ENCODE measurements around the gene TIGD4. TPM values are rescaled to one million over a fixed set of nuclear protein-coding genes. Genes with fewer than 3 reads are reported as not detected.

TIGD4 gene
- total RNA-seq, 1 donor from 2014 or later: 3.9 TPM

DNA sequence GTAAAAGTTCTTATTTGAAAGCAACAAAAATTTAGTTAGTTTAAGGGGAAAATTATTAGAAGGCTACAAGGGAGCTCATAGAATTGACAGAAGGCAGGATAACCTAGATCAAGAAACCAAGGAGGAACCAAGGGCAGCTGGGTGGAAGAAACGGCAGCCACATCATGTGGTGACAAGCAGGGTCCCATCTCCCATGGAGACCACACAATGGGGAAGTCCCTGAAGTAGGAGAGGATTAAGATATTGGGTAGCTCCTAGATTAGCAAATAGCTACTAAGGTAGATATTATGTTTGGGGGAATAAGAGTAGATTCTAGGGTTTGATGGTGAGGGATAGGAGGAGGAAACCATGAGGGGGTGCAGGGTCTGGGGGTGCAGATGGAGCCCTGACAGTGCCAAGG lies 51.7 kb downstream of the TIGD4 start:
- no peak for DNase-seq (ENCODE audit: low spot score)

DNA sequence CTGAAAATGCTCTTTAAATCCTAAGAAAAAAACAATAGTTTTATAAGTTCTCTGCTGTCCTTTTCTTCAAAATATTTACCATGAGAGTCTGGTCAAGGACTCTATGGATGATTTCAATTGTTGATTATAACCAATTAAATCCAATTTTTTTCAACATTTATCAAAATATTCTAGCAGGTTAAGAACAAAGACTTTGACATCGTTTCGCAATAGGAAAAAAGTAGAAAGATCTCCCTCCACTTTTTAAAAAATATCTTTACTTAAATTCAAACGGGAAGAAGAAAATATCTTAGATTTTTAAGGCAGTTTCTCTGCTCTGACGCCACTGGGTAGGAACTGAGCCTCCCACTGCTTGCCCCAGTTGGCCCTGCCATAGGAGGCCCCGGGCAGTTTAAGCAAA lies 55.0 kb downstream of the TIGD4 start:
- DNase-seq (ENCODE audit: low spot score): no peak

DNA sequence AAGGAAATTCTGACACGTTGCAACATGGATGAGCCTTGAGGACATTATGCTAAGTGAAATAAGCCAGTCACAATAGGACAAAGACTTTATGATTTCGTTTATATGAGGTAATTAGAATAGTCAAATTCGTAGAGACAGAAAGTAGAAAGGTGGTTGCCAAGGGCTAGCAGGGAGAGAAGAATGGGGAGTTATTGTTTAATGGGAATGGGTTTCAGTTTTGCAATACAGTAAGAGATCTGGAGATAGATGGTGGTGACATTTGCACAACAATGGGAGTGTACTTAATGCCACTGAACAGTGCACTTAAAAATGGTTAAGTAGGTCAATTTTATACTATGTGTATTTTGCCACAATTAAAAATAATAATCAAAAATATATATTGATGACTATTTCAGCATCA lies 56.3 kb downstream of the TIGD4 start:
- DNase-seq (ENCODE audit: low spot score): no peak

DNA sequence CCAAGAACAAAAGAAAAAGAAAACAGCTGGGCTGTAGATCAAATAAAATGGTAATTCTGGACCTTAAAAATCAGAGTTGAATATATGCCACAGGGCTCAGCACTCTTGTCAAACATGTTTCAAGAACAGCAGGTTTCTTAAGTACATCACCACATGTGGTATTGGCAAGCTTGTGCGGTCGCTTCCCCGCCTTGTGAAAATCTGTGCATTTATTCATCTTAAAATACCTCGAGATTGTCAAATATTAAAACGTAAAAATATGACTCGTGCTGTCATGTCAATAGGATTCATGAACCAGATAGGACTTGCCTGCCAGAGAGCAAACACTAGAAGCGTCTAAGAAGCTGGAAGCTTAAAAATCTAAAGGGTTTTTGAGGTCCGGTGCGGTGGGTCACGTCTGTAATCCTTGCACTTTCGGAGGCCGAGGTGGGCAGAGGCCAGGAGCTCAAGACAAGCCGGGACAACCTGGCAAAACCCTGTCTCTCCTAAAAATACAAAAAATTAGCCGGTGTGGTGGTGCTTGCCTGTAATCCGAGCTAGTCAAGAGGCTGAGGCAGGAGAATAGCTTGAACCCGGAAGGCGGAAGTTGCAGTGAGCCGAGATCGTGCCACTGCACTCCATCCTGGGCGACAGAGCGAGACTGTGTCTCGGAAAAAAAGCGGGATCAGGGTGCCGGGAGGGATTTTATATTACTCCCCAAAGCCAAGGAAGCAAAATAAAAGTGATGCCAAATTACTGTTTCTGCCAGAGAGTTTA lies 59.6 kb downstream of the TIGD4 start:
- no peak for DNase-seq (ENCODE audit: low spot score)

Other genes with a start within 250 kb of the TIGD4 start
- gene FBXW7, start 243.6 kb downstream of the TIGD4 start, total RNA-seq (ENCODE audit: insufficient read depth, low replicate concordance): 66.4 TPM
- 11.3 TPM for gene TMEM154, start 99.7 kb downstream of the TIGD4 start, total RNA-seq (ENCODE audit: insufficient read depth, low replicate concordance)
- 35.9 TPM for gene ARFIP1, start 224 bp upstream of the TIGD4 start, total RNA-seq (ENCODE audit: insufficient read depth, low replicate concordance)
- 2.6 TPM for gene FHDC1, start 156.6 kb upstream of the TIGD4 start, total RNA-seq (ENCODE audit: insufficient read depth, low replicate concordance)